LNCaP clone FGC (cell line): Measurements from ENCODE around the gene FILIP1L.

Source experiments
- DNase-seq: peaks from one replicate; pipeline ENCODE4 v3.0.0-alpha.2; 2011; ENCODE audit warnings: low read depth
- H3K4me3 ChIP-seq: 2 replicates; pipeline ENCODE4 v1.5.1; 2011; ENCODE audit warnings: mild to moderate bottlenecking, low read depth, low read length, control low read depth
- TF ChIP-seq, protein P1 (sequence below): IDR thresholded peaks from 2 replicates; pipeline ENCODE4 v1.5.1; 2012; ENCODE audit warnings: mild to moderate bottlenecking; ENCODE audit not compliant: control insufficient read depth, insufficient read depth; ENCODE audit errors: extremely low read depth

The FILIP1L gene

DNA sequence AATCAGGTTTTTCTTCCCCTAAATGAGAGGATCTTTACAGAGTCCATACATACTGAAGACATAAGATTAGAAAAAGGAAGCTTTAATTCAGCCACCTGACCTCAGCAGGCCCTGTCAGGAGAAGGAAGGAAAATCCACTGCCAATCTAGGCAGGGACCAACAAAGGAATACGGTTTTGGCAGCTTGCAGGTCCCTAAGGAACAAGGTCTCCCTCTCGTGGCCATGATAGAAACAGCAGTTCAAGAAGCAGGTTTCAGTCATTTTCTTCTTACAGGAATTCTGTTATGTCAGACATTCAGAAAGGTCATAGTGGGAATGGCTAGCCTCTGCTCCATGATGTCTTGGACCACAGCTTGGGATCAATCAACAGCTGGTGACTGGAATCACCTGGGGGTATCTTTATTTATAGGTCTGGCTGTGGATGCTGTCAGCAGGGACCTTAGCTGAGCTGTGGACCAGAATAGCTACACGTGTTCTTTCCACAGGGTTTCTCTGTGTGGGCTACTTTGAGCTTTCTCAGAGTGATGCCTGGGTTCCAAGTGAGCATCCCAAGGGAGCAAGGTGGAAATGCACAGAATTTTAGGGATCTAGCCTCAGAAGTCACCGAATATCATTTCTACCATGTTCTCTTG is 306.0 kb downstream of the FILIP1L start:
- peak; percentile 50 for DNase-seq
- TF ChIP-seq, protein P1, sequence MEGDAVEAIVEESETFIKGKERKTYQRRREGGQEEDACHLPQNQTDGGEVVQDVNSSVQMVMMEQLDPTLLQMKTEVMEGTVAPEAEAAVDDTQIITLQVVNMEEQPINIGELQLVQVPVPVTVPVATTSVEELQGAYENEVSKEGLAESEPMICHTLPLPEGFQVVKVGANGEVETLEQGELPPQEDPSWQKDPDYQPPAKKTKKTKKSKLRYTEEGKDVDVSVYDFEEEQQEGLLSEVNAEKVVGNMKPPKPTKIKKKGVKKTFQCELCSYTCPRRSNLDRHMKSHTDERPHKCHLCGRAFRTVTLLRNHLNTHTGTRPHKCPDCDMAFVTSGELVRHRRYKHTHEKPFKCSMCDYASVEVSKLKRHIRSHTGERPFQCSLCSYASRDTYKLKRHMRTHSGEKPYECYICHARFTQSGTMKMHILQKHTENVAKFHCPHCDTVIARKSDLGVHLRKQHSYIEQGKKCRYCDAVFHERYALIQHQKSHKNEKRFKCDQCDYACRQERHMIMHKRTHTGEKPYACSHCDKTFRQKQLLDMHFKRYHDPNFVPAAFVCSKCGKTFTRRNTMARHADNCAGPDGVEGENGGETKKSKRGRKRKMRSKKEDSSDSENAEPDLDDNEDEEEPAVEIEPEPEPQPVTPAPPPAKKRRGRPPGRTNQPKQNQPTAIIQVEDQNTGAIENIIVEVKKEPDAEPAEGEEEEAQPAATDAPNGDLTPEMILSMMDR: peak; percentile 90
- H3K4me3 ChIP-seq: no peak overlapping the region

DNA sequence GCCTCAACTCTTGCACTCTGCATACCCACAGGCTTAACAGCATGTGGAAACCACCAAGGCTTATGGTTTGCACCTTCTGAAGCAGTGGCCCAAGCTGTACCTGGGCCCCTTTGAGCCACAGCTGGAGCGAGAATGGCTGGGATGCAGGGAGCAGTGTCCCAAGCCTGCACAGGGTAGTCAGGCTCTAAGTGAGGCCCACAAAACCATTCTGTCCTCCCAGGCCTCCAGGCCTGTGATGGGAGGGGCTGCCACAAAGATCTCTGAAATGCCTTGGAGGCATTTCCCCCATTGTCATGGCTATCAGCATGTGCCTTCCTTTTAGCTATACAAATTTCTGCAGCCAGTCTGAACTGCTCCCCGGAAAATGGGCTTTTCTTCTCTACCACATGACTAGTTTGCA is 309.1 kb downstream of the FILIP1L start:
- TF ChIP-seq, protein P1: no peak
- H3K4me3 ChIP-seq: no peak overlapping the region
- DNase-seq: no peak

DNA sequence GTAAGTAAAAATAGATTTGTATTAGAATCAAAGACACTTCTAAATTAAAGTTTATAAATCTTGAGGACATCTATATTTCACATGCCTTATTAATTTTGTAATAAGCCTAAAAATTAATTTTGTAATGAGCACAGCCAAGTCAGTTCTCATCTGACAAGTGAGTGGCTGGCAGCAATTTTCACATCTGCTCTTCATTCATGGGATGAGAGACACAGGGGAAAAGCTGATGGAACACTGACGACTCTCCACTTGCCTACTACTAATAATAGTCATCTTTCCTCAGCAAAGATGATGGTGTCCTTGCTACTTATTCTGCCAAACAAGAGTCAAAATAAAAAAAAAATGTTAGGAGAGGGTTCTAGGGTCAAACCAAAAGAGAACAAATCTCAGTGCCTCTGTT is 311.0 kb downstream of the FILIP1L start:
- TF ChIP-seq, protein P1: no peak
- no peak for DNase-seq
- no peak overlapping the region for H3K4me3 ChIP-seq

DNA sequence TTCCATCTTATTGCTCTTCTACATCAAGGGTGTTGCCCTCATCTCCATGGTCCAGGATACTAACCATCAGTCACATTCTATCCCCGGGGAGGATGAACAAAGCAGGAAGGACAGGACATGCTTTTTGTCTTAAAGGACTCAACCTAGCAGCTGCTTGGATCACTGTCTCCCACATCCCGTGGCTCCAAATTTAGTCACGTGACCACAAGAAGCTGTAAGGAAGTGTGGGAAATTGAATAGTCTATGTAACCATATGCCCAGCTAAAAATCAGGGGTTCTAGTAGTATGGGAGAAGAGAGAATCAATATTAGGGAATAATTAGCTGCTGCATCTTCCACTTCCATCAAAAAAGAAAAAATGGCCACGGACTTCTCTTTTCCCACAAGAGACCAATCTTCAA is 314.9 kb downstream of the FILIP1L start:
- no peak for DNase-seq
- TF ChIP-seq, protein P1: no peak
- no peak overlapping the region for H3K4me3 ChIP-seq

DNA sequence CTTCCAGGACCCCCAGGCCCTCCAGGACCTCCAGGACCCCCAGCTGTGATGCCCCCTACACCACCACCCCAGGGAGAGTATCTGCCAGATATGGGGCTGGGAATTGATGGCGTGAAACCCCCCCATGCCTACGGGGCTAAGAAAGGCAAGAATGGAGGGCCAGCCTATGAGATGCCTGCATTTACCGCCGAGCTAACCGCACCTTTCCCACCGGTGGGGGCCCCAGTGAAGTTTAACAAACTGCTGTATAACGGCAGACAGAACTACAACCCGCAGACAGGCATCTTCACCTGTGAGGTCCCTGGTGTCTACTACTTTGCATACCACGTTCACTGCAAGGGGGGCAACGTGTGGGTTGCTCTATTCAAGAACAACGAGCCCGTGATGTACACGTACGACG is 318.7 kb downstream of the FILIP1L start:
- no peak for DNase-seq
- TF ChIP-seq, protein P1: no peak
- no peak overlapping the region for H3K4me3 ChIP-seq

DNA sequence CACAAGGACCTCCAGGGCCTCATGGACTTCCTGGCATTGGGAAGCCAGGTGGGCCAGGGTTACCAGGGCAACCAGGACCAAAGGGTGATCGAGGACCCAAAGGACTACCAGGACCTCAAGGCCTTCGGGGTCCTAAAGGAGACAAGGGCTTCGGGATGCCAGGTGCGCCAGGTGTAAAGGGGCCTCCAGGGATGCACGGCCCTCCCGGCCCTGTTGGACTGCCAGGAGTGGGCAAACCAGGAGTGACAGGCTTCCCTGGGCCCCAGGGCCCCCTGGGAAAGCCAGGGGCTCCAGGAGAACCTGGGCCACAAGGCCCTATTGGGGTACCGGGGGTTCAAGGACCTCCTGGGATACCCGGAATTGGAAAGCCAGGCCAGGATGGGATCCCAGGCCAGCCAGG is 319.8 kb downstream of the FILIP1L start:
- DNase-seq: no peak
- TF ChIP-seq, protein P1: no peak
- H3K4me3 ChIP-seq: no peak overlapping the region

DNA sequence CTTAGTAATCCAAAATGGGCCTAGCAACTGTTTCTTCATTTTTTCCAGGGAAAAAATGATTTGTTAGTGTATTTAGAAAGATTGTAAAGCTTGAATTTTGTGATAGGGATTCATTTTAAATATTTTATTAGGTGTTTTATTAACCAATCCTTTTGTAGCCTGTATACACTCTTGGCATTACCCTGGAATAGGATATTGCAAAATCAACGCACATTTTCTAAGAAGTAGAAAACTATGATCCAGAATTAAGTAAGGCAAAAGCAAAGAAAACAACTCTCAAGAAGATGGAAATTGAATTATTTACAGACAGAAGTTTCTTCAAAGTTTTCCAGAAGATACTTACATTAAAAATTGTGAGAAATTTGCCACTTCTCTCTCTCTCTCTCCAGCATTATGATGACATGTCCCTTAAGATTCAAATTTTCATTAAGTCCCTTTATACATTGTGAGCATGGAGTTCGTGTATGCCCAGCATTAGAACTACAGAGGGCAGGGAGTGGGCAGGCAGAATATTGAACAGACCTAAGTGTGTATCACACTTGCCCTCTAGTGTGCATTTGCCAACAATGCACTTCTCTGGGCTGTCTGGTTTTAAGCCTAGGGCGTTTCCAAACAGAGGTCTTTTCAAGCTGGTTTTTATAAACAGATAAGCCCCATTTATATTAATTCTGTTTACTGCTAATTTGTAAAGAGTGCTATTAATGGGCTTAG is 325.1 kb downstream of the FILIP1L start:
- DNase-seq: no peak
- TF ChIP-seq, protein P1: peak; percentile 64
- no peak overlapping the region for H3K4me3 ChIP-seq
